HUES64 (cell line): ENCODE results near the gene ULK4.
A peak's percentile ranks its signal among the peaks of the same experiment; 100 is the strongest.

Experiments used
- H3K27ac ChIP-seq: 2 replicates; pipeline ENCODE4 v1.7.0; 2013; ENCODE audit warnings: low read depth, low read length, inconsistent platforms
- H3K27me3 ChIP-seq: 2 replicates; pipeline ENCODE4 v1.6.1; 2013; ENCODE audit warnings: mild to moderate bottlenecking, low read length; ENCODE audit not compliant: insufficient read depth
- H3K36me3 ChIP-seq: 2 replicates; pipeline ENCODE4 v1.6.1; 2013; ENCODE audit warnings: mild to moderate bottlenecking, low read length; ENCODE audit not compliant: insufficient read depth
- H3K4me1 ChIP-seq: 2 replicates; pipeline ENCODE4 v1.6.1; 2013; ENCODE audit warnings: mild to moderate bottlenecking, low read length, moderate library complexity; ENCODE audit not compliant: insufficient read depth
- H3K4me3 ChIP-seq: 2 replicates; pipeline ENCODE4 v1.5.1; 2013; ENCODE audit warnings: mild to moderate bottlenecking, low read length, moderate library complexity
- H3K9ac ChIP-seq: 2 replicates; pipeline ENCODE4 v1.6.1; 2013; ENCODE audit warnings: mild to moderate bottlenecking, low read depth, low read length
- H3K9me3 ChIP-seq: 2 replicates; pipeline ENCODE4 v1.6.1; 2013; ENCODE audit warnings: low read depth, low read length; ENCODE audit not compliant: insufficient read depth
- WGBS: fragments of 150-250, 120-280 bp; methylation state at CpG from one replicate; pipeline ENCODE4 v1.1.7; 2013; ENCODE audit warnings: missing lambda C conversion rate; 5-methylcytosine and 5-hydroxymethylcytosine counted together

Gene ULK4

GRCh38 chr3:41632700-41633099, 329.2 kb downstream of the ULK4 start:
- H3K9me3 ChIP-seq, result no peaks in the 10 kb centered on the region
- H3K27me3 ChIP-seq, result no peaks in the 10 kb centered on the region
- no peak overlapping the region for H3K27ac ChIP-seq

GRCh38 chr3:41630708-41631107, 331.2 kb downstream of the ULK4 start:
- H3K9me3 ChIP-seq, result no peaks in the 10 kb centered on the region
- H3K4me1 ChIP-seq, result peaks cover 7% of the 10 kb centered on the region
- H3K4me3 ChIP-seq, result no peak overlapping the region
- H3K9ac ChIP-seq, result no peak overlapping the region
- no peaks in the 10 kb centered on the region for H3K27me3 ChIP-seq
- no peaks in the 10 kb centered on the region for H3K36me3 ChIP-seq
- no peak overlapping the region for H3K27ac ChIP-seq

More at GRCh38 chr3:41632700-41633099, 329.2 kb downstream of the ULK4 start:
- no peaks in the 10 kb centered on the region for H3K36me3 ChIP-seq
- no peak overlapping the region for H3K9ac ChIP-seq
- H3K4me3 ChIP-seq, result no peak overlapping the region
- H3K4me1 ChIP-seq, result peaks cover 7% of the 10 kb centered on the region

- Histone ChIP-seq H3K4me1 (peaks cover 7% of the 10 kb centered on the region), H3K9ac (no peak overlapping the region), H3K9me3 (no peaks in the 10 kb centered on the region), H3K27me3 (no peaks in the 10 kb centered on the region), H3K27ac (no peak overlapping the region), H3K4me3 (no peak overlapping the region), H3K36me3 (no peaks in the 10 kb centered on the region)
- 90% methylated on average over 1 of the region's 1 CpG for WGBS
Observed at GRCh38 chr3:41629986-41630385, 331.9 kb downstream of the ULK4 start.

- no peaks in the 10 kb centered on the region for H3K36me3 ChIP-seq
- H3K9me3 ChIP-seq, result no peaks in the 10 kb centered on the region
- H3K27me3 ChIP-seq, result no peaks in the 10 kb centered on the region
- 59% methylated on average over 4 of the region's 4 CpGs for WGBS
- no peak overlapping the region for H3K9ac ChIP-seq
- H3K4me3 ChIP-seq, result no peak overlapping the region
- peak overlapping the region; percentile 11; the same call in 1 of the 2 replicates for H3K27ac ChIP-seq
- peaks cover 7% of the 10 kb centered on the region for H3K4me1 ChIP-seq
Observed at GRCh38 chr3:41629072-41629471, 332.8 kb downstream of the ULK4 start.

- Histone ChIP-seq H3K36me3 (no peaks in the 10 kb centered on the region), H3K9ac (no peak overlapping the region), H3K27ac (no peak overlapping the region), H3K27me3 (no peaks in the 10 kb centered on the region), H3K9me3 (no peaks in the 10 kb centered on the region), H3K4me3 (no peak overlapping the region), H3K4me1 (peaks cover 7% of the 10 kb centered on the region)
- 93% methylated on average over 5 of the region's 5 CpGs for WGBS
Observed at GRCh38 chr3:41627477-41628087, 334.3 kb downstream of the ULK4 start.

GRCh38 chr3:41612853-41613252, 349.1 kb downstream of the ULK4 start:
- H3K27ac ChIP-seq, result no peak overlapping the region
- H3K9ac ChIP-seq, result no peak overlapping the region
- WGBS, result 68% methylated on average over 2 of the region's 2 CpGs
- H3K4me3 ChIP-seq, result no peak overlapping the region
- H3K9me3 ChIP-seq, result no peaks in the 10 kb centered on the region
- no peaks in the 10 kb centered on the region for H3K4me1 ChIP-seq
- H3K27me3 ChIP-seq, result no peaks in the 10 kb centered on the region
- H3K36me3 ChIP-seq, result no peaks in the 10 kb centered on the region

GRCh38 chr3:41611008-41611407, 350.9 kb downstream of the ULK4 start:
- Histone ChIP-seq H3K9ac (no peak overlapping the region), H3K27ac (no peak overlapping the region), H3K9me3 (no peaks in the 10 kb centered on the region), H3K36me3 (no peaks in the 10 kb centered on the region), H3K4me1 (no peaks in the 10 kb centered on the region), H3K4me3 (no peak overlapping the region), H3K27me3 (no peaks in the 10 kb centered on the region)
- WGBS, result 95% methylated on average over 6 of the region's 6 CpGs

GRCh38 chr3:41608347-41608746, 353.6 kb downstream of the ULK4 start:
- Histone ChIP-seq H3K27ac (no peak overlapping the region), H3K9me3 (no peaks in the 10 kb centered on the region), H3K4me3 (no peak overlapping the region), H3K36me3 (no peaks in the 10 kb centered on the region), H3K27me3 (no peaks in the 10 kb centered on the region), H3K9ac (no peak overlapping the region), H3K4me1 (no peaks in the 10 kb centered on the region)
- WGBS, result 100% methylated on average over 1 of the region's 1 CpG

GRCh38 chr3:41603807-41604206, 358.1 kb downstream of the ULK4 start:
- no peaks in the 10 kb centered on the region for H3K27me3 ChIP-seq
- no peak overlapping the region for H3K9ac ChIP-seq
- no peaks in the 10 kb centered on the region for H3K9me3 ChIP-seq
- no peak overlapping the region for H3K27ac ChIP-seq
- H3K4me3 ChIP-seq, result no peak overlapping the region
- H3K4me1 ChIP-seq, result no peaks in the 10 kb centered on the region
- H3K36me3 ChIP-seq, result no peaks in the 10 kb centered on the region
- WGBS, result no CpG with 5 or more reads among the region's 1 CpG

- no peaks in the 10 kb centered on the region for H3K9me3 ChIP-seq
- H3K27me3 ChIP-seq, result no peaks in the 10 kb centered on the region
- no peaks in the 10 kb centered on the region for H3K4me1 ChIP-seq
- H3K27ac ChIP-seq, result no peak overlapping the region
- no peak overlapping the region for H3K9ac ChIP-seq
- H3K36me3 ChIP-seq, result no peaks in the 10 kb centered on the region
- no peak overlapping the region for H3K4me3 ChIP-seq
Observed at GRCh38 chr3:41602121-41602520, 359.8 kb downstream of the ULK4 start.

- H3K27me3 ChIP-seq, result no peaks in the 10 kb centered on the region
- no peaks in the 10 kb centered on the region for H3K4me1 ChIP-seq
- no peaks in the 10 kb centered on the region for H3K36me3 ChIP-seq
- WGBS, result 83% methylated on average over 1 of the region's 1 CpG
- no peak overlapping the region for H3K4me3 ChIP-seq
- H3K27ac ChIP-seq, result no peak overlapping the region
- H3K9ac ChIP-seq, result no peak overlapping the region
- H3K9me3 ChIP-seq, result no peaks in the 10 kb centered on the region
Observed at GRCh38 chr3:41601404-41601987, 360.4 kb downstream of the ULK4 start.

- no peaks in the 10 kb centered on the region for H3K4me1 ChIP-seq
- H3K27me3 ChIP-seq, result no peaks in the 10 kb centered on the region
- WGBS, result 89% methylated on average over 2 of the region's 2 CpGs
Observed at GRCh38 chr3:41600616-41601015, 361.3 kb downstream of the ULK4 start.

More at GRCh38 chr3:41600616-41601015, 361.3 kb downstream of the ULK4 start:
- H3K9me3 ChIP-seq, result no peaks in the 10 kb centered on the region
- no peak overlapping the region for H3K9ac ChIP-seq
- H3K4me3 ChIP-seq, result no peak overlapping the region
- H3K36me3 ChIP-seq, result no peaks in the 10 kb centered on the region
- H3K27ac ChIP-seq, result no peak overlapping the region
